HTR-8/SVneo (cell line): ENCODE results near the gene PLCE1.
"Not testable (repeated sequence)": the region's sequence is repeated elsewhere in the genome, so short reads cannot be mapped to it uniquely, and the experiment has no call there.

Experiments
- DNase-seq: peaks from one replicate; pipeline ENCODE4 v3.0.0; 2011; ENCODE audit warnings: low spot score, mixed read lengths; ENCODE audit not compliant: insufficient read length
- FAIRE-seq: peaks from 2 replicates; lab custom pipeline; 2011; peaks lifted over from hg19 to GRCh38; lab: Jason Lieb, UNC

The PLCE1 gene

GRCh38 chr10:93993782-93994437 lies at the start of gene PLCE1:
PLCE1 (plus strand) TSS chr10:93993931; CDS start chr10:94031047, 37,116 bp downstream.
- no peak for DNase-seq

GRCh38 chr10:93945819-93946218 lies 47.9 kb upstream of the PLCE1 start:
- peak; percentile 67 for FAIRE-seq

More at GRCh38 chr10:93993782-93994437, at the start of gene PLCE1:
- FAIRE-seq: peak; percentile 64

DNA sequence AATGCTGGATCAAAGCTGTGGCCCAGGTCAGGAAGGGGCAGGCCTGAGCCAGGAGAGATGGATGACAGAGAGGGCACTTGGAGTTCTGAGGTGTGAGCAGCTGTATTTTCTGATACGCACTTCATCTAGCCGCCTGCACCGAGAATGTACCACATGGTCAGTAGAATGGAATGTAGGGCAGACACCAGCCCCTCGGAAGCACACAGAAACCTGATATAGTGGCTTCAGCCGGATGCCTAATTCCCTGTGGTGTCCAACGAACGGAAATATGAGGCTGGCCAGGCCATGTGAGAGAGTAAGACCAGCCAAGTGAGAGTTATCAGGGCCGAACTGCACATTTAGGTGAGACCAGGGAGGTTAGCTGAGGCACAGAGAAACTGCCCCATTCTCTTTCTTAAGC lies 46.7 kb upstream of the PLCE1 start:
- peak; percentile 80 for DNase-seq
- FAIRE-seq: peak; percentile 66

More at GRCh38 chr10:93945819-93946218, 47.9 kb upstream of the PLCE1 start:
- no peak for DNase-seq

GRCh38 chr10:93947524-93947923 lies 46.2 kb upstream of the PLCE1 start:
- no peak for DNase-seq
- FAIRE-seq: peak; percentile 16

DNA sequence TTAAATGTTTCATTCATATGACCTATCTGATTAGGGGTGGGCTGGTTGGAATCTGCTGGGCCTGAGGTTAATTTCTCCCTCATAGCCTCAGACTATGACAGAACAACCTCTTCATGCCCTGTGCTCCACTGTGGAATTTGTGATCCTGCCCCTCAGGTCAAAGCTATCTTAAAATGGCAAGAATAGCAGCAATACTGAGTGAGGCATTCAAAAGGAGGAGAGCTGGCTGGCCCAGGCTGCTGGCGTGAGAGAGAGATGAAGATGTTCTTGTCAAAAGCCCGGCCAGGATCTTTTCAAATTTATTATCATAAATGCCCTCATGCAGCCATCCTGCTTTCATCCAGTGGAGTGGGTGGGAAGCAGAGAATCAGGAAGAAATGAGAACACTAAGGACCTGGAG lies 41.8 kb upstream of the PLCE1 start:
- no peak for FAIRE-seq
- DNase-seq: no peak

GRCh38 chr10:93954299-93954698 lies 39.4 kb upstream of the PLCE1 start:
- FAIRE-seq (no peak), DNase-seq (no peak)

GRCh38 chr10:93954726-93955363 lies 38.9 kb upstream of the PLCE1 start:
- FAIRE-seq (peak; percentile 69), DNase-seq (no peak)

GRCh38 chr10:93958834-93959233 lies 34.9 kb upstream of the PLCE1 start:
- DNase-seq (no peak), FAIRE-seq (no peak)

DNA sequence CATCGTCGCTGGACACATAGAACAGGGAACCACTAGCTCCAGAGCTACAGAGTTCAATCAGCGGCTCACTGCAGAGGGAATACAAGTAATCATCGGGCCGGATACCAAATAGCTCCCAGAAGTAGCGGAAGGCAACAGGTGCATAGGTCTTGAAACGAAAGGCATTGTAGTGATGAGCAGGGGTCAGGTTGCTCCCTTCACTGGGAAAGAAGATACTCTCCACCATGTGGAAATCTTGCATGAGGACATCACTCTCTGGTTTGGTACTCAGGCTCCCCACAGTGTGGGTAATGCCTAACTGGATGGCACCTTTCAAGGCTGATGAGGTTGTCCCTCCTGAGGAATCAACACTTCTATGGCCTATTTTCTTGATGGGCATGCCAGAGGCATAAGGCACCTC lies 32.7 kb upstream of the PLCE1 start:
- DNase-seq, FAIRE-seq: not testable (repeated sequence)

DNA sequence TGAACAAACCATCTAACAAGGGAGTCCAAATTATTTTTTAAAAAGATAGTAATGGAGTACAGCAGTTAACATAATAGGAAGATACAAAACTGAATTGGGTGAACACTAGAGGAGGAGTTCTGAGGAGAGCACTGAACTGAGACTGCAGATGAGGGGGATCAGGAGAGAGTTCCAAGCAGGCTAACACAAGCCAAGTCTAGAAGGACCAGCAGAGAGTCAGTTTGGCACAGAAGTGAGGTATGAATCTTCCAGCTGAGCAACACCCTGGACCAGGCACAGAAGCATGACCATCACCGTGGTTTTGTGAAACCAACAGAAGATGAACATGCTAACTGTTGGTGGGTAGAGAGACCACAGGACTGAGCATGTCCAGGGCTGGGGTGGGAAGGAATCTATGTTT lies 30.8 kb upstream of the PLCE1 start:
- FAIRE-seq: no peak
- no peak for DNase-seq

DNA sequence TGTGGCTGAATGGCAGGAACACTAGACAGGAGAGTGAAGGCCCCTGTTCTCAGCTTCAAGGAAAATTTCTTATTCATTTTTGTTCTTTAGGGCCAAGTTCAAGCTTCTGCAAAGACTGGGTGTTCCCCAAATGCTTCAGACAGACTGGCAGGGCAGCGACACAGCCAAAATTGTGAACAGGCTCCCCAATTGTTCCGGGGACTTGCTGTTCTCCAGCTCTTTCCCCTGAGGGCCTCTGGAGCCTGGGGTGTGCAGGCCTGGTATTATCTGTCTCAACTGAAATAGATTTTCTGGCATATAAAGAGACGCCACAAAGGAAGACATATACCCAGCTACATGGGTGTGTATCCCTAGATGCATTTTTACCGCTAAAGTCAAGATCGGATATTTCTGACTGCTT lies 30.3 kb upstream of the PLCE1 start:
- FAIRE-seq: no peak
- no peak for DNase-seq

- DNase-seq (no peak), FAIRE-seq (no peak)
Measured at GRCh38 chr10:93965911-93966310, 27.8 kb upstream of the PLCE1 start.

- DNase-seq (no peak), FAIRE-seq (no peak)
Measured at GRCh38 chr10:93967756-93968155, 26.0 kb upstream of the PLCE1 start.

- DNase-seq (no peak), FAIRE-seq (no peak)
Measured at GRCh38 chr10:93968540-93968945, 25.2 kb upstream of the PLCE1 start.

GRCh38 chr10:93970433-93971010 lies 23.2 kb upstream of the PLCE1 start:
- not testable (repeated sequence) for DNase-seq, FAIRE-seq

DNA sequence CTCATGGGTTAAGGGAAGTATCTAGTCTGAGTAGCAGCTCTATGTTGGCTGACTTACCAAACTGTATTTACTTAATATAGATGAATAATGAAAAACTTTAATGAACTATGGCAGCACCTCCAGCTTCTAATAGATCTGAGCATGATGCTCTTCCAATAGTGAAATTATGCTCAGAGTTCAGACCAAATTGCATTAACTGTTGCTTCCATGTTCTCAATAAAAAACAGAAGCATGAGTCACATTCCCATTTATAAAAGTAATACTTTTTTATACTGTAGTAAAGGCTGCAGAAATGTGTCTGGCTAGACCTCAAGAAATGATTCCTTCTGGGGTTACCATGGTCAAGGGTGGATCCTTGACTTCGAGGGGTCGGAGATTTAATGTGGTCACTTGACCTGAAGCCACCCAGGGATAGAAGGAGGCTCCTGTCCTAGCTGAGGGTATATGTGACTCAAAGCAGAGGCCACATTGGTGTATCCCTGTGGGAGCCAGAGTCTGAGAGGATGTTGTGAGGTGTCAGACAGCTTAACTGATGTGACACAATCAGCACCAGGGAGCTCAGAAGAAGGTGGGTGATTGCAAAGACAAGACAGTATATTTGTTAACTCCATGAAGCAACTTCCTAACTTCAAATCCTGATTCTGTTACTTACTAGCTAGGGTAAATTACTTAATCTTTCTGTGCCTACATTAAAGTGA lies 19.8 kb upstream of the PLCE1 start:
- DNase-seq (no peak), FAIRE-seq (no peak)

DNA sequence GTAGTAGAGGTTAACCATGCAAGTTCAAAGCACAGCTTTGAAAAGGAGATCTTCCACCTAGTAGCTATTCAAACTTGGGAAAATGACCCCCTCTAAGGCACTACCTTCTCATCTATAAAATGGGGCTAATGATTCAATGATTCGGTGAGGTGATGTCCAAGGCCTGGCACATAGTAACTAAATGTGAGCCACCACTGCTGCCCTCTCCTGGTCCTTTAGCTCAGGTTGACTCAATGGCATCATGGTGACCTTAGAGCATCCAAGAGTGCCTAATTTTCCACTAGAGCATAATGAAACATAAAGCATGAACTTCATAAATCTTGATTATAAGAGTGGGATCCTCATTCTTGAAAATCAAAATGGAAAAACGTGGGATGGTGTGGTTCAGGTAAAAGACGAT lies 16.3 kb upstream of the PLCE1 start:
- FAIRE-seq (no peak), DNase-seq (no peak)

GRCh38 chr10:93980486-93980885 lies 13.2 kb upstream of the PLCE1 start:
- DNase-seq: no peak
- no peak for FAIRE-seq

GRCh38 chr10:93991114-93991513 lies 2.6 kb upstream of the PLCE1 start:
- DNase-seq: no peak
- FAIRE-seq: peak; percentile 38

DNA sequence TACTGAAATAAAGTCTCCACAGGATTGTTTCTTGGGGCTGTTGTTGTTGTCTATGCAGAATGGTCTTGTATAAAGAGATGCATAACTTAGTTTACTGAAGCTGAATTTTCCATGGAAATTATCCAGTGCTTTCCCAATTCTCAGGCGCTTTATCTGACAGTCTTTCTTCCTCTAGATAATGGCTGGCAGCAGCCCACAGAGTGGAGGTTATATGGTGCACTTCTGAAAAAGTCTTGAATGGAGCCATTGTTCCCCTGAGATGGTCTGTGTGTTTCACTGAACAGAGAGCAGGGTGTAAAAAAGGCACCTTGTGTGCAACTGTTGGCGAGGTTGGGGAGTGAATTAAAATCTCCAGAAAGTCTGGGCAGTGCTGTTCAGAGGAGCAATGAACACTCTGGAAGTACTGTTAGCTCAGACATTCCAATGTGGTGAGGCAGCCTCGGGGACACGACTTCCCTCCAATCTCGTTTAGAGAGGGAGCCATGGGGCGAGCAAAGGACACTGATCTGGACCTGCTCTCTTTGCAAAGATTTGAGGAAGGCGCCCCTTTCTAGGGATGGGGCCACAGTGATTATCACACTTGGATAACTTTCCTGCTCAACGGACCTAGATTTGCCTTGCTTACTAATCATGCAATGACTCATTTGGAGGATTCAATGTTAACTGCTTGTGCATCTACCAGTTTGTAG lies 2.0 kb upstream of the PLCE1 start:
- peak; percentile 81 for DNase-seq
- peak; percentile 74 for FAIRE-seq
